ENCODE results near the gene OR2W3.

Gene OR2W3

DNA sequence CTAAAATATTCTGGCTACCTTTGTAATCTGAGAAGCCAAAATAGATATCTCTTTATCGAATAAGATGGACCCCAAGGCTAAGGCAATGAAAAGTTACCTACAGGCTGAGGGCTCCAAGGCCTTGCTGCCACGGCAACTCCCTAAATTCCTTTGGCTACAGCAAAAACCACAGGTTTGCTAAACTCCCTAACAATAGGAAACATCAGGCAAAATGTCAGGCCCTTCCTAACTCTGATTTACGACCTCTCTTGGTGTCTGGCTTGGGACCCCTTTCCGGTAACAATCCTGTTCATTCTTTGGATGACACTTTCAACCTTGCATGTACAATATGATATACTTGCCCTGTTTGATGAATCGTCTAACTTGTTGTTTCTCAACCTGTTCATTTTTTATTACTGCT lies 13.4 kb downstream of the OR2W3 start:
- Histone ChIP-seq H3K9me2 (replicated peaks; ENCODE audit: insufficient read depth, low read length) (no peaks in the 10 kb centered on the region), H3K9me3 (replicated peaks; ENCODE audit: insufficient read depth, low read length) (no peaks in the 10 kb centered on the region), H3K4me1 (ENCODE audit: low read length) (no peaks in the 10 kb centered on the region), H3K4me2 (ENCODE audit: low read depth, low read length) (no peak overlapping the region), H3K4me3 (ENCODE audit: low read length) (no peak overlapping the region), H3F3A (ENCODE audit: insufficient read depth, low read length) (no peaks in the 10 kb centered on the region), H3K9ac (ENCODE audit: low read length) (no peak overlapping the region), H3K36me3 (replicated peaks; ENCODE audit: insufficient read depth, low read length) (no peaks in the 10 kb centered on the region), H3K27ac (ENCODE audit: low read length) (no peak overlapping the region), H3K79me2 (ENCODE audit: low read length) (no peaks in the 10 kb centered on the region), H4K20me1 (ENCODE audit: insufficient read depth, low read length) (no peaks in the 10 kb centered on the region), H2AFZ (ENCODE audit: low read length) (no peak overlapping the region), H3K27me3 (replicated peaks; ENCODE audit: insufficient read depth, low read length) (no peaks in the 10 kb centered on the region)
- TF ChIP-seq EZH2phosphoT487 (IDR thresholded peaks at IDR 0.05; ENCODE audit: low read length): no peak
- no peak for TF ChIP-seq CTCF (IDR thresholded peaks at IDR 0.05; ENCODE audit: low read length)
- no peak for TF ChIP-seq EZH2 (optimal IDR thresholded peaks at IDR 0.05; ENCODE audit: low read depth, low read length)
- no peak for DNase-seq

- no peaks in the 10 kb centered on the region for H3K79me2 ChIP-seq (ENCODE audit: low read length)
- no peaks in the 10 kb centered on the region for H3K9me2 ChIP-seq (replicated peaks; ENCODE audit: insufficient read depth, low read length)
- peak; percentile 45 for DNase-seq
- no peaks in the 10 kb centered on the region for H4K20me1 ChIP-seq (ENCODE audit: insufficient read depth, low read length)
- H3K9me3 ChIP-seq (replicated peaks; ENCODE audit: insufficient read depth, low read length): no peaks in the 10 kb centered on the region
- TF ChIP-seq EZH2phosphoT487 (IDR thresholded peaks at IDR 0.05; ENCODE audit: low read length): no peak
- H3K36me3 ChIP-seq (replicated peaks; ENCODE audit: insufficient read depth, low read length): no peaks in the 10 kb centered on the region
- H3F3A ChIP-seq (ENCODE audit: insufficient read depth, low read length): no peaks in the 10 kb centered on the region
- no peak overlapping the region for H3K9ac ChIP-seq (ENCODE audit: low read length)
- H3K4me3 ChIP-seq (ENCODE audit: low read length): no peak overlapping the region
- H3K27me3 ChIP-seq (replicated peaks; ENCODE audit: insufficient read depth, low read length): no peaks in the 10 kb centered on the region
- H3K27ac ChIP-seq (ENCODE audit: low read length): no peak overlapping the region
- no peaks in the 10 kb centered on the region for H3K4me1 ChIP-seq (ENCODE audit: low read length)
- no peak overlapping the region for H2AFZ ChIP-seq (ENCODE audit: low read length)
- H3K4me2 ChIP-seq (ENCODE audit: low read depth, low read length): no peak overlapping the region
Observed at GRCh38 chr1:247913786-247914185, 18.4 kb downstream of the OR2W3 start.

GRCh38 chr1:247914941-247915662 lies 19.7 kb downstream of the OR2W3 start:
- no peaks in the 10 kb centered on the region for H3K79me2 ChIP-seq (ENCODE audit: low read length)
- H3K4me2 ChIP-seq (ENCODE audit: low read depth, low read length): no peak overlapping the region
- TF ChIP-seq EZH2 (optimal IDR thresholded peaks at IDR 0.05; ENCODE audit: low read depth, low read length): no peak
- TF ChIP-seq EZH2phosphoT487 (IDR thresholded peaks at IDR 0.05; ENCODE audit: low read length): no peak
- TF ChIP-seq CTCF (IDR thresholded peaks at IDR 0.05; ENCODE audit: low read length): no peak
- no peaks in the 10 kb centered on the region for H4K20me1 ChIP-seq (ENCODE audit: insufficient read depth, low read length)
- no peaks in the 10 kb centered on the region for H3F3A ChIP-seq (ENCODE audit: insufficient read depth, low read length)
- H3K9ac ChIP-seq (ENCODE audit: low read length): no peak overlapping the region
- H3K27ac ChIP-seq (ENCODE audit: low read length): no peak overlapping the region
- no peak overlapping the region for H3K4me3 ChIP-seq (ENCODE audit: low read length)
- H2AFZ ChIP-seq (ENCODE audit: low read length): no peak overlapping the region
- H3K4me1 ChIP-seq (ENCODE audit: low read length): no peaks in the 10 kb centered on the region
- H3K9me3 ChIP-seq (replicated peaks; ENCODE audit: insufficient read depth, low read length): no peaks in the 10 kb centered on the region
- no peaks in the 10 kb centered on the region for H3K36me3 ChIP-seq (replicated peaks; ENCODE audit: insufficient read depth, low read length)
- no peak for DNase-seq
- no peaks in the 10 kb centered on the region for H3K9me2 ChIP-seq (replicated peaks; ENCODE audit: insufficient read depth, low read length)
- H3K27me3 ChIP-seq (replicated peaks; ENCODE audit: insufficient read depth, low read length): no peaks in the 10 kb centered on the region

GRCh38 chr1:247919952-247920351 lies 24.6 kb downstream of the OR2W3 start, which contains the start of gene OR2T8:
Gene OR2T8, plus strand, starts transcription at chr1:247920252. Its CDS starts 766 bp downstream, at chr1:247921018.
- no peak for TF ChIP-seq EZH2phosphoT487 (IDR thresholded peaks at IDR 0.05; ENCODE audit: low read length)
- TF ChIP-seq CTCF (IDR thresholded peaks at IDR 0.05; ENCODE audit: low read length): no peak
- TF ChIP-seq EZH2 (optimal IDR thresholded peaks at IDR 0.05; ENCODE audit: low read depth, low read length): no peak

More at GRCh38 chr1:247919952-247920351, 24.6 kb downstream of the OR2W3 start, which contains the start of gene OR2T8:
- no peaks in the 10 kb centered on the region for H3K9me3 ChIP-seq (replicated peaks; ENCODE audit: insufficient read depth, low read length)
- H4K20me1 ChIP-seq (ENCODE audit: insufficient read depth, low read length): no peaks in the 10 kb centered on the region
- H3K36me3 ChIP-seq (replicated peaks; ENCODE audit: insufficient read depth, low read length): no peaks in the 10 kb centered on the region
- no peaks in the 10 kb centered on the region for H3K9me2 ChIP-seq (replicated peaks; ENCODE audit: insufficient read depth, low read length)
- H2AFZ ChIP-seq (ENCODE audit: low read length): no peak within 1 kb of the TSS
- H3K4me3 ChIP-seq (ENCODE audit: low read length): no peak within 1 kb of the TSS
- no peak within 1 kb of the TSS for H3K27ac ChIP-seq (ENCODE audit: low read length)
- no peaks in the 10 kb centered on the region for H3K79me2 ChIP-seq (ENCODE audit: low read length)
- no peaks in the 10 kb centered on the region for H3K27me3 ChIP-seq (replicated peaks; ENCODE audit: insufficient read depth, low read length)
- no peaks in the 10 kb centered on the region for H3F3A ChIP-seq (ENCODE audit: insufficient read depth, low read length)
- no peaks in the 10 kb centered on the region for H3K4me1 ChIP-seq (ENCODE audit: low read length)
- H3K4me2 ChIP-seq (ENCODE audit: low read depth, low read length): no peak within 1 kb of the TSS
- no peak within 1 kb of the TSS for H3K9ac ChIP-seq (ENCODE audit: low read length)
- DNase-seq: no peak
